B cell (primary cell): ENCODE results near the gene MCEE. TPM values are rescaled to one million over a fixed set of nuclear protein-coding genes. Genes with fewer than 3 reads are reported as not detected.

Experiments used
- ATAC-seq: fragments of 200-7000 bp; cut with Tn5 transposase; one replicate; pipeline ENCODE4 v1.10.0; 2021; ENCODE audit warnings: low read depth, mild to moderate bottlenecking, moderate number of reproducible peaks, moderate library complexity
- CTCF ChIA-PET: fragments of 350-600 bp; sonication (Branson Sonifier 250); formaldehyde crosslinking; loops from one replicate; lab custom pipeline; 2021; ENCODE audit warnings: antibody characterized with exemption, inconsistent platforms; lab: Charles Lee
- POLR2A ChIA-PET: fragments of 350-600 bp; sonication (Branson Sonifier 250); formaldehyde crosslinking; loops from one replicate; lab custom pipeline; 2021; ENCODE audit warnings: antibody characterized with exemption; lab: Charles Lee
- DNase-seq: peaks from one replicate; pipeline ENCODE4 v3.0.0; 2013
- H2AFZ ChIP-seq: 2 replicates; pipeline ENCODE4 v1.6.1; 2012; ENCODE audit warnings: mild to moderate bottlenecking, low read depth, low read length; ENCODE audit not compliant: insufficient read depth, poor library complexity, severe bottlenecking
- H3K27ac ChIP-seq, 2 donors: 1 replicate in 1 of 2; 2 replicates in 1 of 2; pipeline ENCODE4 v1.5.1; 2012 to 2013; ENCODE audit warnings: low read length in 2 of 2, mild to moderate bottlenecking in 2 of 2, moderate library complexity in 1 of 2
- H3K27me3 ChIP-seq, 4 experiments: fragments of 200-600 bp in 1 of 4; sonication (generic) in 1 of 4; replicated peaks in 1 of 4; 1 replicate in 2 of 4; 2 replicates in 2 of 4; pipeline versions ENCODE4 v1.6.1 to v1.7.0; 2013 to 2016; ENCODE audit warnings: low read length in 3 of 4, mild to moderate bottlenecking in 2 of 4, mixed read lengths in 1 of 4, moderate library complexity in 1 of 4; ENCODE audit not compliant: insufficient read depth in 4 of 4, control insufficient read depth in 3 of 4; ENCODE audit errors: control extremely low read depth in 1 of 4
- H3K36me3 ChIP-seq, 2 experiments: replicated peaks in 1 of 2; 1 replicate in 1 of 2; 2 replicates in 1 of 2; pipeline versions ENCODE4 v1.6.1 to v1.7.1; 2013; ENCODE audit warnings: low read length in 1 of 2; ENCODE audit not compliant: insufficient read depth in 2 of 2, control insufficient read depth in 1 of 2; ENCODE audit errors: control extremely low read depth in 1 of 2, extremely low read depth in 1 of 2
- H3K4me1 ChIP-seq, 2 donors: fragments of 200-600 bp in 1 of 2; sonication (generic) in 1 of 2; 1 replicate in 1 of 2; 2 replicates in 1 of 2; pipeline versions ENCODE4 v1.5.1 to v1.6.1; 2013 to 2017; ENCODE audit warnings: low read length in 2 of 2; ENCODE audit not compliant: control insufficient read depth in 2 of 2, insufficient read depth in 2 of 2
- H3K4me2 ChIP-seq: replicated peaks from 2 replicates; pipeline ENCODE3; 2012; ENCODE audit warnings: mild to moderate bottlenecking, low read depth, low read length; ENCODE audit not compliant: poor library complexity, severe bottlenecking
- H3K4me3 ChIP-seq, 5 experiments: fragments of 200-600 bp in 1 of 5; sonication (generic) in 1 of 5; 1 replicate in 3 of 5; 2 replicates in 2 of 5; pipeline versions ENCODE4 v1.5.1 to v1.7.0; 2011 to 2016; ENCODE audit warnings: low read length in 4 of 5, mild to moderate bottlenecking in 4 of 5, low read depth in 2 of 5, control low read depth in 1 of 5, moderate library complexity in 1 of 5; ENCODE audit not compliant: insufficient read depth in 1 of 5; ENCODE audit errors: control extremely low read depth in 1 of 5, extremely low read depth in 1 of 5
- H3K79me2 ChIP-seq: fragments of 200-600 bp; sonication (generic); one replicate; pipeline ENCODE4 v1.6.0; 2016; ENCODE audit warnings: low read length; ENCODE audit not compliant: control insufficient read depth, insufficient read depth
- H3K9ac ChIP-seq: fragments of 200-600 bp; sonication (generic); 2 replicates; pipeline ENCODE4 v1.6.1; 2017; ENCODE audit warnings: mild to moderate bottlenecking, low read length, moderate library complexity
- H3K9me3 ChIP-seq, 3 donors: one replicate each; pipeline versions ENCODE4 v1.6.1 to v1.7.1; 2013; ENCODE audit warnings: low read length in 2 of 3; ENCODE audit not compliant: control insufficient read depth in 2 of 3, insufficient read depth in 1 of 3; ENCODE audit errors: control extremely low read depth in 1 of 3
- H4K20me1 ChIP-seq: 2 replicates; pipeline ENCODE4 v1.6.0; 2012; ENCODE audit warnings: mild to moderate bottlenecking, low read length; ENCODE audit not compliant: insufficient read depth, control insufficient read depth, poor library complexity, severe bottlenecking
- H3K27ac Mint-ChIP-seq: one replicate; pipeline ENCODE4 v1.8.0; 2021; ENCODE audit warnings: mixed read lengths
- H3K27me3 Mint-ChIP-seq: one replicate; pipeline ENCODE4 v1.8.0; 2021; ENCODE audit warnings: mixed read lengths
- H3K4me1 Mint-ChIP-seq: one replicate; pipeline ENCODE4 v1.8.0; 2021; ENCODE audit warnings: mixed read lengths
- H3K4me3 Mint-ChIP-seq: one replicate; pipeline ENCODE4 v1.8.0; 2021; ENCODE audit warnings: mixed read lengths
- H3K9me3 Mint-ChIP-seq: one replicate; pipeline ENCODE4 v1.8.0; 2022; ENCODE audit warnings: mixed read lengths; ENCODE audit not compliant: insufficient read depth
- CTCF ChIP-seq: fragments of 200-600 bp; IDR thresholded peaks from one replicate; pipeline ENCODE4 v1.8.0; 2022; ENCODE audit warnings: antibody characterized with exemption, mild to moderate bottlenecking
- EZH2 ChIP-seq: IDR thresholded peaks from 2 replicates; pipeline ENCODE4 v1.6.1; 2012; ENCODE audit warnings: borderline replicate concordance, low read depth, mild to moderate bottlenecking, moderate library complexity, low read length; ENCODE audit not compliant: insufficient read depth, poor library complexity, severe bottlenecking
- WGBS: methylation state at CpG from one replicate; pipeline ENCODE4 v1.1.5; 2013; ENCODE audit warnings: missing lambda C conversion rate; ENCODE audit not compliant: insufficient coverage; 5-methylcytosine and 5-hydroxymethylcytosine counted together
- intact Hi-C: fragments of 100-400 bp; cut with micrococcal nuclease; formaldehyde crosslinking; loops from one replicate; pipeline ENCODE4 v1.10.0; 2022
- polyA plus RNA-seq: library from polyadenylated mRNA; depleted of rRNA; stranded (reverse); fragments of >200 nt; gene quantifications from 2 replicates; pipeline ENCODE4 v1.2.3, GENCODE V29; 2012
- total RNA-seq, 2 donors: library from RNA; stranded (reverse); fragments of 120-200 nt in 1 of 2; gene quantifications; 1 replicate in 1 of 2; 2 replicates in 1 of 2; pipeline versions ENCODE4 v1.2.3 to v1.2.4, GENCODE V29; 2013 to 2022

MCEE gene
- total and polyA plus RNA-seq, 2 donors (not counting 1 experiment from before 2014, with no cell fraction given), result 13.1 to 17.6 TPM

GRCh38 chr2:71129114-71129901 lies 721 bp downstream of the MCEE start:
- H3K27me3 ChIP-seq, result no peaks in the 10 kb centered on the region
- H3K4me1 ChIP-seq, result peaks cover 20 to 25% of the 10 kb centered on the region in 2 donors
- Mint-ChIP-seq H3K27me3 (no peaks in the 10 kb centered on the region), H3K27ac (no peak overlapping the region), H3K9me3 (no peaks in the 10 kb centered on the region), H3K4me1 (peaks cover 19% of the 10 kb centered on the region), H3K4me3 (no peak overlapping the region)
- ChIA-PET CTCF (interaction anchor here (0.8 to 2.4 kb wide), 6 partner anchors 25 to 361 kb away, joined by 3 to 11 read pairs (median 4); partner anchors contain the start of genes ADD2 and NAGK), POLR2A (interaction anchor here (1.5 to 2.9 kb wide), 2 partner anchors 59 to 202 kb away, joined by 4 to 52 read pairs; partner anchors contain the start of genes NAGK and ZNF638)
- H2AFZ ChIP-seq, result peak overlapping the region; percentile 93
- H3K79me2 ChIP-seq, result peaks cover 42% of the 10 kb centered on the region
- WGBS, result 0% methylated on average over 10 of the region's 18 CpGs
- H3K9me3 ChIP-seq, result no peaks in the 10 kb centered on the region
- peak overlapping the region; percentile 82 to 97 (median 90) for H3K4me3 ChIP-seq
- peak overlapping the region; percentile 73 to 81 for H3K27ac ChIP-seq
- H3K36me3 ChIP-seq, result peaks cover 4% of the 10 kb centered on the region in 2 experiments
- H3K9ac ChIP-seq, result peak overlapping the region; percentile 84
- no peak for TF ChIP-seq CTCF
- TF ChIP-seq EZH2, result no peak
- no peak for ATAC-seq
- no peaks in the 10 kb centered on the region for H4K20me1 ChIP-seq
- DNase-seq, result no peak
- intact Hi-C loops, result no loop called here
- peak overlapping the region; percentile 83 for H3K4me2 ChIP-seq

- H3K9me3 Mint-ChIP-seq, result no peaks in the 10 kb centered on the region
- TF ChIP-seq CTCF (no peak), EZH2 (no peak)
- DNase-seq (no peak), ATAC-seq (no peak)
- H3K9ac ChIP-seq, result no peak overlapping the region
- 80% methylated on average over 1 of the region's 3 CpGs for WGBS
- H3K9me3 ChIP-seq, result no peaks in the 10 kb centered on the region
- peaks cover 2 to 6% of the 10 kb centered on the region in 2 experiments for H3K36me3 ChIP-seq
- H3K27ac Mint-ChIP-seq, result no peak overlapping the region
- H3K4me3 Mint-ChIP-seq, result no peak overlapping the region
- H3K79me2 ChIP-seq, result peaks cover 40% of the 10 kb centered on the region
- H3K27me3 Mint-ChIP-seq, result no peaks in the 10 kb centered on the region
- H3K4me1 Mint-ChIP-seq, result peaks cover 19% of the 10 kb centered on the region
- no peak overlapping the region for H3K4me2 ChIP-seq
- intact Hi-C loops, result no loop called here
- ChIA-PET POLR2A (no interaction called here), CTCF (interaction anchor here (0.6 kb wide), 1 partner anchor 11 kb away, joined by 4 read pairs; no protein-coding TSS in a partner anchor)
- no peak overlapping the region for H2AFZ ChIP-seq
- H3K27ac ChIP-seq, result no peak overlapping the region
- H3K4me3 ChIP-seq, result no peak overlapping the region
- no peaks in the 10 kb centered on the region for H3K27me3 ChIP-seq
- no peaks in the 10 kb centered on the region for H4K20me1 ChIP-seq
- H3K4me1 ChIP-seq, result peaks cover 18 to 22% of the 10 kb centered on the region in 2 donors
Measured at GRCh38 chr2:71126957-71127356, 3.1 kb downstream of the MCEE start.
